8988T (cell line): ENCODE measurements around the gene WDR1.
A peak's percentile ranks its signal among the peaks of the same experiment; 100 is the strongest.

ENCODE experiments used
- DNase-seq: peaks from one replicate; pipeline ENCODE4 v3.0.0; 2011

The WDR1 gene

DNA sequence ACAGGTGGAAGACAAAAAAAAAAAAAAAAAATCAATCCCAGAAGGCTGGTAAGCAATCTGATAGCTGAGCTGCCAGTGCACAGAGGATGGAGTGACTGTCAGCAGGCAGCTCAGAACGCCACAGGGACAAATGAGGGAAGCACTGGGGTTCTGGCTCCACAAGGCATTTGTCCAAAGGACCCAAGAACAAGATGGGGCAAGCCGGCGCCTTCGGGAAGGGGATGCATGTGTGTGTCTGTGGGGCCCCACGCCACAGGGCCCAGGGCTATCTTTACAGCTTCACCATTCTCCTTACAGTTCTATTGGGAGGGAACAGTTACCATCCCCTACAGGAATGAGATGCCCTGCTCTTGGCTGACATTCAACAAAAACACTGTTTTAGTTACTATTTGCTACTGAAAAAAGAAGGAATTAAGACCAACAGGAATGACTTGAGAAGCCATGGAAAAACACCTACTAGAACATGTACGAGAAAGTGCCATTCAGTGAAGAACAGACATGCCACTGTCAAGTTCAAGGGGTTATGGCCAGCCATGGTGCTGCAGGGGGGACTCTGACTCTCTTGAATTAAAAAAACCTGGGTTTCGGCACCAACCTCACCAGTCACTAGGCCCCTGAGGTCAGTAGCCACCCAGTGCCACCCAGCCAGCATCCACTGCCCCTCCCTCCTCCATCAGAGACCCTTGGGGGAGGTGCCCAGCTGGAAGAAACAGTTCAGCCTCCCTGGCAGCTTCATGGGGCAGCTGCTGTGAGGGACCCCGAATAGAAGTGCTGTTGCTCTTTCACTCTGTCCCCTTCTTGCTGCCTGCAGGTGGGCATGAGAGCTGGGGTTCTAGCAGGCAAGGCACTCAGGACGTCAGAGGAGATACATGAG is 18.5 kb downstream of the WDR1 start:
- DNase-seq = no peak

DNA sequence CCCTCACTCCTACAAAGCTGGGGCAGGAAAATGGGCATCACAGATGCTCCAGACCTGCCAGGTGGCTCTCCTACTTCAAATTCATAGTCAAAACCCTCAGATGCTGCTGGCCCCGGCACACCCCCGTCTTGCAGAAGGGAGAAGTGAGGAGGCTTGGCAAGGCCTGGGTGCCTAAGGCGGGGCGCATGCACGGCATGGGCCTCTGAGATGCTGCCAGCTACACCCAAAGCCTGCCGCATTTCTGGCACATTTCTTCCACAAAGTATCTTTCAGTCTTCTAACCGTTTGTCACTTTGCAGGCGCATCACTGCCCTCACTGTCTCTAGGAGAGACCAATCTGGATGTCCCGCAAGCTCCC is 19.6 kb downstream of the WDR1 start:
- no peak for DNase-seq

DNA sequence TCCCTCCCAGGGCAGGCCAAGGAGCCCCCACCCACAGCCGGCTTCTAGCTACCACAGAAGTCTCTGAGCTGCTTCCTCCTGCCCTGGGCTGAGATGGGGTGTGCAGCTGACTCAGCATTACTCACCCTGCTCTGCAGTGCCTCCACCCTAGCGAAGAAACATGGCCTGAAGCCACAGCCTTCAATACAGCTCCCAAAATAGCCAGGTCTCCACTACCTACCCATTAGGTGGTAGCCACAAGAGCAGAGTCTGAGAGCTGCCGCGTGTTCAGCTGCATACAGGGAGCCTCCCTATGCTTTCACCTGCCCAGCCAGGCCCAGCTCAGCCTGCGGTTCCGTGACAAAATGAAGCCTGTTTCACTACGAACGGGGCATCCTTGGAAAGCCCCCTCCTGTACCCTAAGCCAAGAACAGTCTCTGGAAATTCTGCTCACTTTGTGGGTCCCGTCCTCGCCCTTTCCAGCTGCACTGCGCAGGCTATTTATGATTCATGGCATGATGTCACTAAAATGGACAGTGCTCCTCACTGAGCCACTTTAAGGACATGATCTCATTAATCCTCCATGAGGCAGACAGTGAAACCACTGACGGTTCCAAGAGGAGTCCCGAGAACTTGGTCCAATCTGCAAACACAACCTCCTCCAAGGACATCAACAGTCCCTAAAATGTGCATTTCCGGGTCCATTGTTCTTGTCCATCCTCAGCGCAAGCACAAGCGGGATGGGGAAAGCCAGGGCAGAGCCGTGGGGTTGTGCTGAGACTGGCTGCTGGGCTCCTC is 20.2 kb downstream of the WDR1 start:
- peak; percentile 97 for DNase-seq

DNA sequence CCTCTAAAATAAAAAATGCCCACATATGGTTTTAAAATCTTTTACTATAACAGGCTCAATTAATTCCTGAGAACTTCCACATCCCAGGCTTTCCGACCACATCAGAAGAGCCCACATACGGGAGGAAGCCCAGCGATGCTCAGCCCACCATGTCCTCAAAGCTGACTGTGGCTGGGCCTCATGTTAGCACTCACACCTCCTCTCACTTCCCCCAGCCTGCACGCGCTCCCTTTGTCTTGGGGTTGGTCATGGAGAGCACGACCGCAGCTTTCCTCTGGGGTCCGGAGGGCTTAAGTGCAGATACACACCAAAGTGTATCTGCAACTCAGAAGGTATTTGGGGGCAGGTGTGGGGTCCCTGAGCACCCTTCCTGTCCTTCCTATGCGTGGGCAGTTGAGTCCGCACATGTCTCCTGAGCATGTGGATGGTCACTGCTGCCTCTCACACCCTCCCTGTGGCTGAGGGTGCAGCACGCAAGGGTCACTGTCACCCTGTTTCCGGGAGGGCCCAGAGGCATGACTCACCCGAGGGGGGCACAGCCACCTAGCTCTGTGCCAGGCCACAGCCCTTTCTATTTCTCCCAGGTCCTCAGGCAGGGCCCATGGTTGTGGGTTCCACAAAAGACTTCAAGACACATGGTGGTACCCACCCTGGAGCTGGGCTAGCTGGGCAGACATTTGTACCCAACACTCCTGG is 21.2 kb downstream of the WDR1 start:
- DNase-seq = no peak

DNA sequence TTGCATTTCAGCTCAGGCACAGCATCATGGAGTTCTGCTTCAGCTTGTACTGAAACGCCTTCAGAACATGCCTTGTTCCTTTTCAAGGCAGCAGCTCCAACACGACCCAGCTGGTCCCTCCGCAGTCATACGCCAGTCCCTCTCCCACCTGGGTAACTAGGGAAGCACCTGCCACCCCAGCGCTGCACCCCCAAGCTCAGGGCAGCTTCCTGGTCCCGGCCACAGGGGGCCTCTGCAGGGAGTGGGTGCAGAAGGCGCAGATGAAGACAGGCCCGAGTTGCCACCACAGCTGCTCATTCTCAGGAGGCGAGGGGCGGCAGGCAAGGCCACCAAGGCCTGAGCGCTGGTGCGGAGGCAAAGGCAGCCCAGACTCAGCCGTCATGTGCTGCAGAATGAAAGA is 21.8 kb downstream of the WDR1 start:
- no peak for DNase-seq

DNA sequence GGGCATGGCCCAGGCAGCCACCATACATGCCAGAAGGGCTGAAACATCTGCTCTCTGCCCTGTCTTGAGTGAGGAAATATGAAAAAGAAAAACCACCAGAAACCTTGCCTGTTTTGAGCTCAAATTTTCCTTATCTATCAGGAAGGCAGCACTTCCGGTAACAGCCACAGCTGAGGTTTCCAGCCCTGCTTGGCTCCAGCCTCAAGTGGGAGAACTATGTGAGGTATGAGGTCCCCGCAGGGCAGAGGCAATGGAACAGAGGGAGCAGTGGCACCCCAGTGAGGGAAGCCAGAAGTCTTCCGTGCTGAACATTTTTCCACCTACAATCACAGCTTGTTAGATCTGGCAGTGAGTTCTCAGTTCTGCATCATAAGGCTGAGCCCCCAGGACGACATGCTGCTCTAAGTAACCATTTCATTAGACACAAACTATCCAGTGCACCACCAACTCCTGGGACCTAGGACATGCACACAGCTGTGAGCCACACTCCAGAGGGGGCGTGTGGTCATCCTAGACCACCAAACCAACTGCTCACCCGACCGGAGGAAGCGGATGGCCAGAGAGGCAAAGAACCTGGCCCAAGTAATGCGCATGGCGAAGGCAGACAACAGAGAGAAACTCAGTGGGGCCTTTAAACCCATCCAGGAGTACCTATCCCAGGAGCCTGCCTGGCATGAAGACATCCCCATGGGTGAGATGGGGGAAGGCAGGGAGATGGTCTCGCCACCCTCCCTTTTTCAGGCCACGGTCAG is 22.6 kb downstream of the WDR1 start:
- DNase-seq = no peak

DNA sequence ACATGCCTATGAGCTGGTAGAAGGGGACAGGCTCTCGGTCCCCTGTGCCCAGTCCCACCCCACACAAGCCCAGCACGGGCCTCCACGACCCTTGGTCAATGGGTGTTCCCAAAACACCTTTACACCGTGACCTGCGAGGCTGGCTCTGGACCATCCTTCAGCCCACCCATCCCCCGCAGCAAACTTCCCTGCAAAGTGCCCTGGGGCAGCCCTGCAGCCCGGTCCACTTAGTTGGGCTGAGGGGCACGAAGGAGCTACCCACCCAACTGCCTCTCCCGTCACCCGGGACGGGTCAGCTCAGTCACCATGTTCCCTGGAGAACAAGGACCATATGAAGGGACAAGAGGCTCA is 23.4 kb downstream of the WDR1 start:
- DNase-seq = no peak

DNA sequence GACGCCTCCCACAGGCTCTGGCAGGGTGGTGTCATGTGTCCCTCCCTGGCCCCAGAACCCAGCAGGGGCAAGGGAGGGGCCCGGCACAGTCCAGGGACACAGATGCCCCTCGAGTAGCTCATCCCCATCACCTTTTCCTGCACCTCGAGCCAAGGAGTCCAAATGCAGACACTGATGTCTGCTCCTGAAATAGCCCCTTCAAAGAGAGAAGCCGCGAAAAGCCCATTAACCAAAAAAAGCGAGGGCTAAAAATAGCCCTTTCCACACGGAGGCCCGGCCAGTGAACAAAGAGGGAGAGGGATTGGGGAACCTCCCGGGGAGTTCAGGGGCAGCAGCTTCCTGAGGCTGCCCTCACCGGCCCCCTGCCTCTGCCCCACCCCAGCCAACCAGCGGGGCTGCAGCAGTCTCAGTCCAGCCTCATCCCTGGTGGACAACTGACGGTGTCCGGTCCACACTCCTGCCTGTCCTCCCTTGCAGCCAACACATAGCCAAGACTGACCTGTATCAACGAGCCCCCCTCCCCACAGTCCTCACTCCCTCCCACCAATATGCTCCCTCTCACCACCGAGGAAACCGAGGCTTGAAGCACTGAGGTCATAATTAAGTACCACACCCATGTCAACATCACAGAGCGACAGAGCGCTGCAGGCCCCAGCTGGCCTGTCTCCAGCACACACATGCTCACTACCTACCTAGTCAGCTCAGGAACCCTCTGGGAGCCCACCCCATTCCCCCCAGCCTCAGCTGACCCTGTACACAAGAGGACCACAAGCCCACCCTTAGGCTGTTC is 23.9 kb downstream of the WDR1 start:
- no peak for DNase-seq

DNA sequence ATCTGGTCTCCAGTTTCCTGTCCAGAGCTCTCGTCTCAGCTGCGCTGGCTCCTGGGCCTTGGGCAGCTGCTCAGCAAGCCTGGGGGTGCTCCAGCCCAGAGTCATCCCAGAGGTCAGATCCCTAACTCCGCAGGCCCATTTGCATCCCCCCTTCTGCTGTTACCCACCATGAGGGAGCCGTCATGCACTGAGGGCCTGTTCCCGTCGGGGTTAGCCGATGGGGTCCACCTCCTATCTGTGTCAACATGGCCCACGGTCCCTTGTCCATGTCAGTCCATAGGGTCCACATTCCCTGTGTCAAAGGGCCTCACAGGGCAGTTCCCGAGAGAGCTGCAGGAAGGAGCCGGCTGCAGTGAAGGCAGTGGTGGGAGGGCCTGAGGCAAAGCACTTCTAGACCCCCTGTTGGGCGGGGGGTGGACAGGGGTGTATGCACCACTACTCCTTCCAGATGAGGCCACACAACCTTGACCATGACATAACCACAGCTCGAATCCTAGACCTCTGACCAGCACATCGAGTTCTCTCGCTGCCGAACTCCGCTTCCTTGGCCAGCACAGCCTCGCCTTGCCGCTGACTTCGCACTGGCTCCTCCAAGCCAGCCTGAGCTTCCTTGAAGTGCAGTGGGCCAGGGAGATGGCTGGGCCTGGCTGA is 24.9 kb downstream of the WDR1 start:
- DNase-seq = no peak

DNA sequence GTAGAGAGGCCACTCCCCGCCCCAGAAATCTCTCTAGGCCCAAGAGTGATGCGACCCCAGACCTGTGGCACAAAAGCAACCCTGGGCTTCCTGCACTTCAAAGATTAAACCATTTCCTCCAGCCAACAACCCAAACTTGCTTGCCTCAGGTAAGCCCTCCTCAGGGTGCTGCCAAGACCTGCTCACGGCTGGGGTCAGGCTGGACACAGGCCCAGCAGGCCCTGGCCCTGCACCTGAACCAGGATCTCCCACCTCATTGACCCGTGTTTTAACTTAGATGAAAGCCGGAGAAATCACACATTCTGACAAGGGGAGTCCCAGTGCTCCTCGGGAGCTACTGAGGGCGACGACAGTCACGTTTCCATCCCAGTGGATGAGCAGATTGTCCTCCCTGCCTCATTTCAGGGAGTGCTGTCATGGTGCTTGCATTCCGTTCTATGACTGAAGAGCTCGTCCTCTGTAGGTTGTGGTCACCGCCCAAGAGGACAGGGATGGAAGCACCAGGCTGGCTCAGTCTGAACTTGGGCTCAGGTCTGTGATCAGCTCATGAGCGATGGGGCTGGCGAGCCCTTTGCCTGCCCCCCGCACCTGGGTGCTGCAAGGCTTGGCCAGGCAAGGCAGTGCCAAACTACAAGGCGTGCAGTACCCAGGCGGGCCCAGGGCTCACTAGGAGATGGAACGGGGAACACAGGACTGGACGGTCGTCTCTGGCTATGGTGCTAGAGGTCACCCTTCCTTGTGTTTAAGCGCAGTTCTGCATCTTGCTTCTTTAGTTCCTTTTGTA is 25.9 kb downstream of the WDR1 start:
- DNase-seq = no peak

DNA sequence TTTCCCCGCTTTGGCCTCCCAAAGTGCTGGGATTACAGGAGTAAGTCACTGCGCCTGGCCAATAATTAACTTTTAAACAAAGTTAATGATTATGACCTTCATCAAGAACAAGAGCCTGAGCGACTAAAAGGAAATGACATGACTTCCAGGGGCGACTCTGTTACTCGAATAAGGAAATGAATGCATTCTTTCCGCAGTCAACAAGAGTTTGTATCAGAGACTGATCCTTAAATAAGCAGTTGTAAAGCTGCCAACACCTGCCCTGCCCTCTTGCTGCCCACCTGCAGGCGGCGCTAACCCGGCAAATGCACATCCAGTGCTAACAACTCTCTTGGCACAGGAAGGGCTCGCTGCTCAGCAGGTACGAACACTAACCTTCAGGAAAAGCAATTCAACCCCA is 27.3 kb downstream of the WDR1 start:
- peak; percentile 66 for DNase-seq

DNA sequence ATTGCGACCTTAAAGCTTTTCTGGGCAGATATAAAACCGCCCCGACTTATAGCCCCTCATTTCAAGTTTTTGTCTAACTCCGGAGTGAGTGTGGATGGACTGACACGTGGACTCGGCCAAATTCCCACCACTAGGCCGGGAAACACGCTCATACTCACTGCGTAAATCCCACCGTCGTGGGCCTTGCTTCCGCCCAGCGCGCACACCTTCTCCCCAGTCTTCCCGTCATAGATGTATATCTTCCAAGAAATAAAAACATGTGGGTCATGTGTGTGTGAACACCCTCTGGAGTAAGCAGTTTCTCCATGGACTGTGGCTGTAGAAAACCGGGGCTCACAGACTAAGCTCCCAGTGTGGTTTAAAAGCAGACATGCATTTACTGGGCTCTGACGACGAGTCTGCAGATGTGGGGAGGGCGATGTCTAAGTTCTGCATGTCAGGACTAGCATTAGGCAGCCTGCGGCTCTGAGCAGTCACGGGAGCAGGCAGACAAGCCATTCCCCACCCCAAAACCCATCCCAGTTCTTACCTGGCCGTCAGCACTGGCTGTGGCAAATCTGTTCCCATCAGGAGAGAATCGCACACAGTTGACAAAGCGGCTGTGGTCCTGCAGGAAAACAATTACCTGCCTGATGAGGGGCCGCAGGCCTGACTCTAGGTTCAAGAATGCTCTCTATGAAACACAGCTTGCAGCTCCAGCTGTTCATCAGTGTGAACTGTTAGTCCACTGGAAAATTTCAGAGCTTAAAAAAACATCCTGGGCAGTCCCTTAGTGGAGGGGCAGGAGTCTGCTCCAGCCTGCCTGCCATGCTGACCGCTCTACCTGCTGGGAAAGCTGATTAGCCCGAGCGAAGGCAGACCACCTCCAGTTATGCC is 28.2 kb downstream of the WDR1 start:
- no peak for DNase-seq

DNA sequence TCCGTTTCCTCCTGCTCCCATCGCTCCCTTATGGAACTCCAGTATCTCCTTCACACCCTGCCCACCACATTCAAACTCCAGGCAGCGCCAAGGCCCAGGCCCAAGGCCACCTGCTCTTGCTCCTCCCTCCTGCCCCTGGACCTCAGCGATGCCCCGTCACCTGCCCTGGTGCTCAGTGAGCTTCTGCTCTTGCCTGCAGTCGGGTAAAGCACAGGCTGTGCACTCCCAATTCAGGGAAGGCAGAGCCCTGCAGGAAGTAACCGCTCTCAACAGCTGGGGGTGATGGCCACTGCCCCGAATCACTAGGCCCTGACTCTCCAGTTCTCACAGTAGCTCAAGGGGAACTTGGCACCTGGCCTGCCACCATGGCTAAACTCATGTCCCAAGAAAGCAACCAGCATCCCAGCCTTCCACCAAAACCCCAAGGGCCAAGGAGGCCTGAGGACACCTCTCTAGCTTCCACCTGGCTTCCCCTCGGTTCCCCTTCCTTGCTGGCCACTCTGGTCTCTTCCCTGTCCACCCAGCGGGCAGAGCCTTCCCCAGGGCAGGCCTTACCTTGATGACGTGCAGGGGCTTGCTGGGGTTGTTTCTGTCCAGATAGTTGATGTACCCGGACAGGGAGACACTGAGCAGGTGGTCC is 29.3 kb downstream of the WDR1 start:
- no peak for DNase-seq

DNA sequence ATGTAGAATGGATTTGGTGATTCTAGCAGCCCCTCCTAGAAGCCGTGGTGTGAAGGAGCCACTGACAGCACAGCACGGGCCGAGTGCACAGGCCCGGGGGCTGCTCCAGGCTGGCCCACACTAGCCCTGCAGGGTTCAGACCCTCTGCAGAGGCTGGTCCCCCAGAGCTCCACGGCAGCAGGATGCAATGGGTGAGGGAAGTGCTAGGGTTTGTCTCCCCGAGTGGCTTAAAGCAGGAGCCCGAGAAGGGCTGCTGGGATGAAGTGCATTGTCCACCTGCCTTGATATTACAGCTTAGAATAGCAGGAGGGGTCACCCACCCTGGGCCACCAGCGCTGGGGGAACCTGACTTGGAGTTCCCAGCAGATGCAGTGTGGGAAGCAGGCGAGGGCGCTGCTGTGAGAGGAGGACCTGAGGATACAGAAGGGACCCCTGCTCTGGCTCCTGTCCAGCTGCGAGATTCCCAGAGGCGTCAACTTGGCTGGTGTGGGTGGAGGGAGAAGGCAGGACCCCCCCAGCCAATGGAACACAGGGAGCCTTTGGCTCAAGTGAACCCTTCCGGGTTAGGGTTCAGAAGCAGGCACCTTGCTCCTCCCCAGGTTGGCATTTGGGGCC is 30.0 kb downstream of the WDR1 start:
- peak; percentile 4 for DNase-seq

DNA sequence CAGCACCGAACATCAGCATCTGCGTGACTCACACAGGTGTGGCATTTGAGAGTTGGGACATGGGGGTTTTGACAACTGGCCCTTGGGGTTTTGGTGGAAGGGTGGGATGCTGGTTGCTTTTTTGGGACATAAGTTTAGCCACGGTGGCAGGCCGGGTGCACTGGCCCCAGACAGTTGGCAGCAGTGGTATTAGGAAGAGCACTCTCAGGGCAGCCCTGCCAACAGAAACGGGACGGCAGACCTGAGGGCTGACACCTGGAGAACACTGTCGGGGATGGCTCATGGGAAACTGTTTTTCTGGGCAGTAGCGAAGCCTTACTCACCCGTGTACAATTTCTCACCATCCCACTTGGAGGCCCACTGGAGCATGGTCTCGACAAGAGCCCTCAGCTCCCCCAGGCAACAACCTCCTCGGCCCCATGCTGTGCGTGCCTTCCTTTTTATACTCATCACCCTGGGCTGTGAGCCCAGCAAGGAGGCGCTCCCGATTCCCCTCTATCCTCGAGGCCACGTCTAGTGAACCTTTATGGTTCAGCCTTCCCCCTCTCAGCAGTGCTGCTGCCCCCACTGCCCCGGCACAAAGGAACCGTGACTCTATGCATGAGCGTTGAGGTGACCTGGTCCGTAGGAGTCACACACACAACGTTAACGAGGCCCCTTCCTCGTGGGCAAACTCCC is 30.6 kb downstream of the WDR1 start:
- peak; percentile 2 for DNase-seq

DNA sequence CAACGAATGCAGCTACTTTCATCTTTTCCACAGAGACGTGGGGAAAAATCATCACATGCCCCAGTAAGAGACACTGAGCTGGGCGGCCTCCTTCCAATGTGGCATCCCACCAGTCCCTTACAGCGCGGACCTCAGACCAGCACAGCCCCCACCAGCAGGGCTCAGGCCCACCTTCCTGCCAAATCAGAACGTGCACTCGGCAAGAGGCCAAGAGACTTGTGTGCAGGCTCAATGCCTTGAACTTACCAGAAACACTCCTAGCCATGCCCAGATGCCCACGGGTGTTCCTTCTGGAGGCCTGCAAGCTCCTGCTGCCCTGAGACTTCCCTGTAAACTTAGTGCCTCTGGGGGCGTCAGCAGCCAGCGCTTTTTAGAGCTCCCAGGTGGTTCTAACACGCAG is 31.2 kb downstream of the WDR1 start:
- no peak for DNase-seq

DNA sequence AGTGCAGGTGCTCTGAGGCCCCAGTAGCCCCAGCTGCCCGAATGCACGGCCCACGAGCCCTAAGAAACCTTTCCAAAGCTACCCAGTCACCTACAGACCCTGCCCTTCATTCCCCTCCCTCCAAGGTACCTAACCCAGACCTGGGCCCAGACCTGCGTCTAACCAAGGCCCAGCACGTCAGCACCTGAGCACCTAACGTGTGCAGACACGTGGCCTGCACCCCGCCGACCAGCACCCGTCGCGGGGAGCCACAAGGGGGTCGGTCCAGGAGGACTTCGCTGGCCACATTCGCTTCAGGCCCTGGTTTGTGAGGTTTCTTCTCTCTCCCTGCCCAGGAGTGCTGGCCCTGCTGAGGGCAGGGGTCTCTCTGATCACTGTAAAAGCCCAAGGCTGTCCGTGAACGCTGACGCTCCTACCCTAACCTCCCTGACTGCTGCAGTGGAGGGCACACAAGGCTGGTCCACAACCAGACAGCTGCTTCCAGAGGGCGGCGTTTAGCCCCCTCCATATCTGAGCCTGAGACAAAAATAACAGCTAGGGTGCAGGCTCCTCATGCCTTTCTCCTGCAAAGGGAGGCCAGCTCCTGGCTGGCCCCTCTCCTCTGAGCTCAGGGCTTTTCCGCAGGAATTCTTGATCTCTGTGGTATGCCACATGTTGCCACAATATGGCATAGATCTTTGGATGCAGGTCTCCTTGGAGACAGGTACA is 31.8 kb downstream of the WDR1 start:
- DNase-seq = peak; percentile 7
